Measurements from ENCODE around the gene PEX12.
"Not testable (repeated sequence)": the region's sequence is repeated elsewhere in the genome, so short reads cannot be mapped to it uniquely, and the experiment has no call there.

Gene PEX12

GRCh38 chr17:35543856-35544255, 34.5 kb downstream of the PEX12 start:
- TF ChIP-seq CTCF (conservative IDR thresholded peaks at IDR 0.05): no peak
- H3K27ac ChIP-seq: no peak overlapping the region

DNA sequence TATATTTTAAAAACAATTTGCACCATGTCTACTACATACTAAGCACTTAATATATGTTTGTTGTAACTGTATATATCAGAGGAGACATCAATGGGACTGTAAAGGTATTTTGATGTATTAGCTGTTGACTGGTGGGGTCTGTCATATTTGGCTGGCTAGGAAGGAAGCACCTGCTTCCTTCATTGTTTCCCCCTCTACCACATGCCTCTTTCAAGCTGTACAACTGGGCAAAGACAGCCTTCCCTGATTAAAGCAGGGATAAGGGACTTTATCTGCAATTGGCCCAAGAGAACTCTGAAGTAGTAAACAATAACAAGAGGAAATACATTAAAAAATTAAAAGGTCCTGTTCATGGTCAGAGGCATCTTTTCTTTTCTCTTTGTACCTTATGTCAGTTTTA, 35.4 kb downstream of the PEX12 start:
- TF ChIP-seq CTCF (conservative IDR thresholded peaks at IDR 0.05): no peak
- H3K27ac ChIP-seq: no peak overlapping the region

DNA sequence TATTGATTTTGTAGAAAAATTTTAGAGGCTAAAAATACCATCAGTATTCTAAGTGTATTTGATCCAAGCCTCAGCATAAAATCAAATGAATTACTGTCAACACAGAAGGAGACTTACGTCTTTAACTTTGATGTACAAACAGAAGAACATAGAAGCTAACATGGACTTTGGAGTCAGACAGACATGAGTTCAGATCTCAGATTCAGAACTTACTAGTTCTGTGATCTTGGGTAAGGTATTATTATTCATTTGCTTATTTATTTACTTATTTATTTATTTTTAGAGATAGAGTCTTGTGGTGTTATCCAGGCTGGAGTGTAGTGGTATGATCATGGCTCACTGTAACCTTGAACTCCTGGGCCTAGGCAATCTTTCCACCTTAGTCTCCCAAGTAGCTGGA, 36.9 kb downstream of the PEX12 start:
- no peak for TF ChIP-seq CTCF (conservative IDR thresholded peaks at IDR 0.05)
- H3K27ac ChIP-seq: no peak overlapping the region

DNA sequence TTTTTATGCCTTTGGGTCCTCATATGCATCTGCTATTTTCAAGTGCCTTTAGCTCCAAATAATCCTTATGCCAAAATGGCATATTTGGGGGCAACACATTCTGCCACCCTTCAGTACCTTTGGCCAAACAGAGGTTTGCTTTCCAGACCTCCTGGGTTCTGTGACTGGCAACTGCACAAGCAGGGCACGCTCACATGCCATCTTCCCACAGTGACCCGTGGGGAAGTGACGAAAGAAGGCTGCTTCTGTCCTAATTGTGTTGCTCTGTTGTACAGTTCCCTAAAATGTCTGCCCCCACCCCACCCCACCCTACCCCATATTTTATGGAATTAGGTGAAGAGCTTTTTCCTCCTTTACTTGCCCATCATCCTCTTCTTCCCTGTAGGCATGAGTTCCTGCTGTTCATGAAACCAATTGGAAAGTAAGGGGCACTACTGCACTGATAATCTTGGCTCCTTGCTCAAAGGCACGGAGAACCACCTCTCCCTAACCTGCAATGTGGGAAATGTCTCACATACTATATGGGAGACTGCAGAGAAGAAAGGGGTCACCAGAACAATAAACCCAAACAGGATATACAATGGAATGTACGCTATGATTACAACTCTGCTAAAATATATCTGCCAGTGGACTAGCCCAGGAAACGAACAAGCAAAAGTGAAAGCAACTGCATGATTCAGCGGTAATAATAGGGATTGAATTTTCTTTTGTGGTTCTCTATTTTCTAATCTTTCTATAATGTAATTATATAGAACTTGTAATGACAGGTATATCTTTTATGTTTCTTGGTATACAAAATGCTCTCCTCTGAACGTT, 37.6 kb downstream of the PEX12 start:
- no peak overlapping the region for H3K27ac ChIP-seq
- no peak for TF ChIP-seq CTCF (conservative IDR thresholded peaks at IDR 0.05)

DNA sequence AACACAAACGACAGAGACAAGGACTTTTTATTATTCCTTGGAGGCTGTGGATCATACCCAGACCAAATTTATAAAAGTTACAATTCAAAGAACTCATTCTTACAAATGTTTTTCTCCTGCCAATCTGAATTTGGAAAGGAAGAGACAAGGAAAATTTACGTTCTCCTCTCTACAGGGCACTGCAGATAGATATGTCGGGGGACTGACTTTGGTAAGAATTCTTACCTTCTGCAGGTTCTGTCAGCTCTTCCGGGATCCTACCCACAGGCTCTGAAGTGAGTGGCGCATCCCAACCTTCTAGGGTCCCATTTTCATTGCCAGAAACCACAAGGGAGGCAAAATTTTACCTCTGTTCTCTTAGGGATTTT, 38.7 kb downstream of the PEX12 start:
- peak; percentile 37 for TF ChIP-seq CTCF (conservative IDR thresholded peaks at IDR 0.05)
- no peak overlapping the region for H3K27ac ChIP-seq

GRCh38 chr17:35537601-35538141, 40.7 kb downstream of the PEX12 start, which contains the start of gene SLFN12L:
TSS of gene SLFN12L (minus strand) at chr17:35537678. CDS start at chr17:35522364, 15,314 bp downstream.
- no peak for TF ChIP-seq CTCF (conservative IDR thresholded peaks at IDR 0.05)
- H3K27ac ChIP-seq: no peak within 1 kb of the TSS

DNA sequence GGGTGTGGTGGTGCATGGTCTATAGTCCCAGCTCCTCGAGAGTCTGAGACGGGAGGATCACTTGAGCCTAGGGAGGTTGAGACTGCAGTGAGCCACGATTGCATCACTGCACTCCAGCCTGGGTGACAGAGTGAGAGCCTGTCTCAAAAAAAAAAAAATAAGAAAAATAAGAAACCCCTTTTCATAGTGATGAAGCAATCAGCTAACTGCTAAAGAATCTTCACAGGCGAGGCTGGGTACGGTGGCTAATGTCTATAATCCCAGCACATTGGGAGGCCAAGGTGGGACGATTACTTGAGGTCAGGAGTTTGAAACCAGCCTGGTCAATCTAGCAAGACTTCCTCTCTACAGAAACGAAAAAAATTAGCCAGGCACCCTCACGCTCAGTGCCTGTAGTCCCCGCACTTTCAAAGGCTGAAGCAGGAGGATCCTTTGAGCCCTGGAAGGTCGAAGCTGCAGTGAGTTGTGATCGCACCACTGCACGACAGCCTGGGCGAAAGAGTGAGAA, 41.7 kb downstream of the PEX12 start:
- TF ChIP-seq CTCF (conservative IDR thresholded peaks at IDR 0.05): no peak
- no peak overlapping the region for H3K27ac ChIP-seq

GRCh38 chr17:35535406-35535805, 43.0 kb downstream of the PEX12 start:
- not testable (repeated sequence) for H3K27ac ChIP-seq

Data from VCaP (cell line).